Upper lobe of left lung (tissue), 6 donors: ENCODE results near the gene BCL3. TPM values are rescaled to one million over a fixed set of nuclear protein-coding genes. Genes with fewer than 3 reads are reported as not detected.
A peak's percentile ranks its signal among the peaks of the same experiment; 100 is the strongest.

Experiments
- ATAC-seq, 2 donors: fragments of 200-7000 bp; cut with Tn5 transposase; one replicate each; pipeline ENCODE4 v1.9.1; 2022; ENCODE audit warnings: mild to moderate bottlenecking in 2 of 2, moderate library complexity in 2 of 2; ENCODE audit not compliant: low FRiP score in 2 of 2
- DNase-seq, 2 donors: peaks; one replicate each; pipeline ENCODE4 v3.0.0-alpha.2; 2019 to 2020
- H3K27ac ChIP-seq, 4 donors: fragments of 200-600 bp; sonication (generic); one replicate each; pipeline ENCODE4 v1.5.1; 2016 to 2019
- H3K27me3 ChIP-seq, 4 donors: fragments of 200-600 bp; sonication (generic); one replicate each; pipeline ENCODE4 v1.5.1; 2017 to 2019
- H3K36me3 ChIP-seq, 4 donors: fragments of 200-600 bp; sonication (generic); one replicate each; pipeline ENCODE4 v1.5.1; 2016 to 2019
- H3K4me1 ChIP-seq, 4 donors: fragments of 200-600 bp; sonication (generic); one replicate each; pipeline ENCODE4 v1.5.1; 2018 to 2019
- H3K4me3 ChIP-seq, 4 donors: fragments of 200-600 bp; sonication (generic); one replicate each; pipeline ENCODE4 v1.5.1; 2017 to 2019; ENCODE audit warnings: mild to moderate bottlenecking in 2 of 4, moderate library complexity in 1 of 4
- H3K9me3 ChIP-seq, 4 donors: fragments of 200-600 bp; sonication (generic); one replicate each; pipeline ENCODE4 v1.5.1; 2018 to 2019
- CTCF ChIP-seq, 6 experiments: fragments of 450-650 bp in 4 of 6; fragments of 200-600 bp in 2 of 6; sonication (generic) in 2 of 6; IDR thresholded peaks; one replicate each; pipeline ENCODE4 v1.5.1; 2016 to 2019; ENCODE audit warnings: antibody characterized with exemption in 6 of 6
- EP300 ChIP-seq, 4 donors: sonication (generic); formaldehyde crosslinking; IDR thresholded peaks; one replicate each; pipeline ENCODE4 v1.5.1; 2017; ENCODE audit warnings: antibody characterized with exemption in 4 of 4, control low read depth in 2 of 4
- POLR2A ChIP-seq, 4 donors: fragments of 450-650 bp; IDR thresholded peaks; one replicate each; pipeline ENCODE4 v1.5.1; 2016 to 2017; ENCODE audit warnings: antibody characterized with exemption in 4 of 4, mild to moderate bottlenecking in 2 of 4
- POLR2AphosphoS5 ChIP-seq, 2 donors: sonication (generic); formaldehyde crosslinking; IDR thresholded peaks; one replicate each; pipeline ENCODE4 v1.5.1; 2017; ENCODE audit warnings: antibody characterized with exemption in 2 of 2
- WGBS, 2 donors: methylation state at CpG; one replicate each; pipeline ENCODE4 v1.1.5; 2017 to 2018; 5-methylcytosine and 5-hydroxymethylcytosine counted together
- total RNA-seq, 6 donors: library from RNA; depleted of rRNA in 4 of 6; stranded (reverse); fragments of >200 nt in 4 of 6; gene quantifications; one replicate each; pipeline versions ENCODE4 v1.1.0 to v1.2.1, GENCODE V29; 2016 to 2021
- donor health status: DM: no; HTN: no; CAD: no; lungs with moderate emphysema.
- donor health status: DM: no; HTN: yes; CAD: no; lungs with severe emphysema.

Gene BCL3
- total RNA-seq, 6 donors from 2014 or later, result 31.1 to 114 (median 71.6) TPM

DNA sequence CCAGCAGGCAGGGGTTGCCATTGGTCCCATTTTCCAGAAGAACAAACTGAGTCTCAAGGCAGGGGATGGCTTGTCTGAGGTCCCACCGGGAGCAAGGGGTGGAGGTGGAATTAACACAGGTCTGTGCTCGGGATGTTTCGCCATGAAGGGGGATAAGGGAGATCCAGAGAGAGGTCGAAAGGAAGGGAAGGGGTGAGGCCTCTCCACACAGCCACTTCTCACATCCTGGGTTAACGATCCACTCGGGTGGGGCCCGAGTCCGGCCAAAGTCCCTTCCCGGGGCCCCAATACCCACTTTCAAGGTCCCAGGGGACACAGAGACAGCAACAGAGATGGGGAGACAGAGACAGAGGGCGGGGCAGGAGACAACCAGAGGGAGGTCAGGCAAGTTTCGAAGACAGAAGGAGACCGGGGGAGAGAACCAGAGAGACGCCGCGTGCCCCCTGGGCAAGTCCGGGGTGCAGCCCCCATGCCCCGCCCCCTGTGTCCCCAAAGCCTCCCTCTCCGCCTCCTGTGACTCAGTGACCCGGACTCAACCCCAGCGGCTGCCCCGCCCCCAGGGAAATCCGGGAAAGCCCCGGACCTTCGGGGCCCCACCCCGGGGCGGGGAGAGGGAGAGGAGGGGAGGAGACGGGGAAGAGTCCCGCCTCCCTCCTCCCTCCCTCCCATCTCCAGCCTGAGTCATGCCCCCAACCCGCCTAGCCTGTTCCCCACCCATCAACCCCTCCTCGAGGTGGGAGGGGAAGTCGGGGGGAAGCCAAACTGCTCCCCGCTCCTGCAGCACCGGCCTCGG lies 1.4 kb upstream of the BCL3 start:
- TF ChIP-seq POLR2AphosphoS5 (IDR thresholded peaks at IDR 0.05), result peak; percentile 91 to 93
- no peak for TF ChIP-seq CTCF (IDR thresholded peaks at IDR 0.05)
- peak in 3 of 4 donors; percentile 27 to 86 (median 65) for TF ChIP-seq EP300 (IDR thresholded peaks at IDR 0.05)
- peak in 2 of 4 donors; percentile 35 to 67 for TF ChIP-seq POLR2A (IDR thresholded peaks at IDR 0.05)
- peaks cover 0 to 17% (median 7%) of the 10 kb centered on the region in 4 donors for H3K36me3 ChIP-seq
- no peaks in the 10 kb centered on the region for H3K9me3 ChIP-seq
- ATAC-seq (peak; percentile 94 to 97), DNase-seq (peak; percentile 95 to 97)
- no peaks in the 10 kb centered on the region for H3K27me3 ChIP-seq
- peak overlapping the region; percentile 94 to 98 (median 98) for H3K27ac ChIP-seq
- H3K4me1 ChIP-seq, result peaks cover 73 to 92% (median 83%) of the 10 kb centered on the region in 4 donors
- peak overlapping the region in 3 of 4 donors; percentile 62 to 86 (median 75) for H3K4me3 ChIP-seq
- 6 to 8% methylated on average over 16 to 26 of the region's 34 CpGs for WGBS, 2 donors

DNA sequence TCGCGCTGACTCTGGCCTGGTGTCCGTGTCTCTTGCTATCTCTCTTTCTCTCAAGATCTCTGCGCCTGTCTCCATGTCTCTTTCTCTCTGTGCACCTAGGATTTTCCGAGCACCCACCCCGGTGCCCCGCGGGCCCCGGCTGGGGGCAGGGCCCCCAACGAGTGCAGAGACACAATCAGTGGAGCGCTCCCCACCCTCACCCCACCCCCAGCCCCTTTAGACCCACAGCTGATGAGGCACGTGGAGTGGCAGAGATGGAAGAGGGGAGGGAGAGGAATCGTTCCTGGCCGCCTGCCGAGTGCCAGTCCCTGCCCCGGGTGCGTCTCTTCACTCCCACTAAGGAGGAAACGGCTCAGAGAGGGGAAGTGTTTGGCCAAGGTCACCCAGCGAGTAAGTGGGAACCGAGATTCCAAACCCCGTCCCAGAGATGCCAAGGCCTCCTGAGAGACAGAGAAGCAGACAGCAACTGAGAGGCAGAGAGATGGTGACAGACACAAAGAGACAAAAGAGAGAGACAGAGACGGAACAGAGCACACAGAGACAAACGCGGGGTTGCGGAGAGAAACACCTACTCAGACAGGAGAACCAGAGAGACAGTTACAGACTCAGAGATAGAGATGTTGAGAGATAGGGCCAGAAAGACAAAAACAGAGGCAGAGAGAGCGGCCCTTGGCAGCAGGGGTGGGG lies 626 bp upstream of the BCL3 start:
- peaks cover 73 to 92% (median 83%) of the 10 kb centered on the region in 4 donors for H3K4me1 ChIP-seq
- peak; percentile 56 to 70 for ATAC-seq

DNA sequence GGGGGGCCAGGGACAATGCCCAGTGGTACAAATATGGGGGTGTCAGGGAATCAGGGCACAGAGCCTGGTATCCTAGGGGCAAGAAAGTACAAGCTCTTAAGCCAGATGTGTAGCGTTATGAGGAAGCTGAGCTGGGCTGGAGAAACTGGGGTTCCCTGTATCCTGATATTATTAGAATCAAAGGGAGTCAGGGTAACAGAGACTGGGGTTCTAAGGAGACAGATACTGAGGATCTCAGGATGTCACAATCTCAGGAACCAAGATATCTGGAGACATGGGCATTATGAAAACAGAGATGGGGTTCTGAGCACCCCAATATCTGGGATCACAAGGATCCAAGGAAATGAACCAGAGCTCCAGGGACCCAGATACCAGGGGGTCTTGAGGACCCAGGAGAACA lies 784 bp downstream of the BCL3 start:
- no peaks in the 10 kb centered on the region for H3K27me3 ChIP-seq
- peak overlapping the region; percentile 62 to 86 (median 74) for H3K4me3 ChIP-seq
- no peak for TF ChIP-seq POLR2A (IDR thresholded peaks at IDR 0.05)
- no peak for TF ChIP-seq CTCF (IDR thresholded peaks at IDR 0.05)
- TF ChIP-seq EP300 (IDR thresholded peaks at IDR 0.05), result no peak
- no peak for TF ChIP-seq POLR2AphosphoS5 (IDR thresholded peaks at IDR 0.05)
- DNase-seq, result no peak
- ATAC-seq, result no peak
- no peaks in the 10 kb centered on the region for H3K9me3 ChIP-seq
- peaks cover 0 to 26% (median 11%) of the 10 kb centered on the region in 4 donors for H3K36me3 ChIP-seq
- 8 to 22% methylated on average over 1 of the region's 1 CpG for WGBS, 2 donors
- peaks cover 61 to 92% (median 74%) of the 10 kb centered on the region in 4 donors for H3K4me1 ChIP-seq
- peak overlapping the region; percentile 94 to 98 (median 98) for H3K27ac ChIP-seq

More for the DNA sequence above, 626 bp upstream of the BCL3 start:
- Histone ChIP-seq H3K9me3 (no peaks in the 10 kb centered on the region), H3K36me3 (peaks cover 0 to 25% (median 11%) of the 10 kb centered on the region in 4 donors), H3K4me3 (peak overlapping the region in 3 of 4 donors; percentile 62 to 86 (median 75)), H3K27ac (peak overlapping the region; percentile 94 to 98 (median 98)), H3K27me3 (no peaks in the 10 kb centered on the region)
- peak; percentile 80 to 91 for DNase-seq
- peak in 1 of 2 donors; percentile 4 for TF ChIP-seq POLR2AphosphoS5 (IDR thresholded peaks at IDR 0.05)
- peak in 1 of 4 donors; percentile 13 for TF ChIP-seq POLR2A (IDR thresholded peaks at IDR 0.05)
- TF ChIP-seq EP300 (IDR thresholded peaks at IDR 0.05), result no peak
- no peak for TF ChIP-seq CTCF (IDR thresholded peaks at IDR 0.05)
- 1% methylated on average over 21 to 25 of the region's 26 CpGs for WGBS, 2 donors

DNA sequence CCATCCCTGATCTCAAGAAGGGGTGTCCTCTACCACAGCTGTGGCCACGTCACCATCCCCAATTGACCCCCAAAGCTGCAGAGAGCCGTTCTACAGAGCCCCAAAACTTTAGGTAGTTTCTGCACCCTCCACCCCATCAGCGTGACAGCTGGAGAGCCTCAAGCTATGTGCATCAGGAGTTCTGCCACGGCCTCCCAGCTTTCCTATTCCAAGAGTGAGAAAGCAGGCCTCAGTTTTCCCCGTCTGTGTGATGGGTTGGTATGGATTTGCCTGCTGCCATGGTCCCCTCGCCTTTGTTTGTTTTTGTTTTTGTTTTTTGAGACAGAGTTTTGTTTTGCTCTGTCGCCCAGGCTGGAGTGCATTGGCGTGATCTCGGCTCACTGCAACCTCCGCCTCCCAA lies 1.5 kb downstream of the BCL3 start:
- no peak for TF ChIP-seq POLR2A (IDR thresholded peaks at IDR 0.05)
- no peak for TF ChIP-seq POLR2AphosphoS5 (IDR thresholded peaks at IDR 0.05)
- TF ChIP-seq EP300 (IDR thresholded peaks at IDR 0.05), result no peak
- TF ChIP-seq CTCF (IDR thresholded peaks at IDR 0.05), result no peak

More for the DNA sequence above, 1.5 kb downstream of the BCL3 start:
- no peaks in the 10 kb centered on the region for H3K27me3 ChIP-seq
- H3K4me1 ChIP-seq, result peaks cover 59 to 92% (median 73%) of the 10 kb centered on the region in 4 donors
- H3K9me3 ChIP-seq, result no peaks in the 10 kb centered on the region
- H3K4me3 ChIP-seq, result peak overlapping the region; percentile 62 to 86 (median 74)
- H3K36me3 ChIP-seq, result peaks cover 0 to 27% (median 11%) of the 10 kb centered on the region in 4 donors
- DNase-seq, result no peak
- no peak for ATAC-seq
- WGBS, 2 donors, result 58 to 74% methylated on average over 10 of the region's 10 CpGs
- peak overlapping the region; percentile 94 to 98 (median 98) for H3K27ac ChIP-seq
